ENCODE data around the gene GRIN2A. TPM values are rescaled to one million over a fixed set of nuclear protein-coding genes. Genes with fewer than 3 reads are reported as not detected.

The GRIN2A gene
- total and polyA plus RNA-seq, 4 experiments from 2014 or later = not detected

DNA sequence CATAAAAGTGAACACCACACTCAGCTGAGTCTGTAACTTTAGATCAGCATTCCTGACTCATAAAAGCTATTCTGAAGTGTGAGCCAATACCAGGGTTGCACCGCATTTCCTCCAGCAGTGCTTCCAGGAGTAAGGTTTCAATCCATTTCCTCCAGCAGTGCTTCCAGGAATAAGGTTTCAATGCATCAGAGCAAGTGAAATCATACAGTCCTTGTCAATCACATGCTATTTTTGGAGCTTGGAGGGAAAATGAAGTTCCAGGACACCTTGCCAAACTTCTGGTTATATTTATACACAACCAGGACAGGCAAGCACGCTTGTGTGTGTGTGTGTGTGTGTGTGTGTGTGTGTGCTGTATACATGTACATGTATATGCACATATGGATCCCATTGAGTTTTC lies 327.6 kb downstream of the GRIN2A start:
- no peaks in the 10 kb centered on the region for H3K36me3 Mint-ChIP-seq
- peaks cover 0 to 7% (median 3%) of the 10 kb centered on the region in 8 donors for H3K9me3 Mint-ChIP-seq
- H3K4me1 ChIP-seq (ENCODE audit: insufficient read depth, low read length) = no peaks in the 10 kb centered on the region
- H3K27ac Mint-ChIP-seq = no peak overlapping the region
- H3K27me3 ChIP-seq (ENCODE audit: insufficient read depth, low read length) = no peaks in the 10 kb centered on the region
- no peak overlapping the region for H3K4me3 Mint-ChIP-seq
- ChIA-PET POLR2A (ENCODE audit: partially characterized antibody) (no interaction called here), CTCF (ENCODE audit: partially characterized antibody) (no interaction called here)
- no peaks in the 10 kb centered on the region for H3K4me1 Mint-ChIP-seq
- no peak for DNase-seq
- H3K4me3 ChIP-seq (ENCODE audit: low read length in 2 of 2) = no peak overlapping the region
- peaks cover 0 to under 1% of the 10 kb centered on the region in 2 donors for H3K27me3 Mint-ChIP-seq
- intact Hi-C loops (cut with micrococcal nuclease) = no loop called here
- H3K9me3 ChIP-seq (ENCODE audit: control insufficient read depth in 1 of 2, low read length in 2 of 2) = no peaks in the 10 kb centered on the region
- no peaks in the 10 kb centered on the region for H3K36me3 ChIP-seq (ENCODE audit: insufficient read depth, low read length)
- H3K27ac ChIP-seq (ENCODE audit: low read depth, low read length) = no peak overlapping the region

DNA sequence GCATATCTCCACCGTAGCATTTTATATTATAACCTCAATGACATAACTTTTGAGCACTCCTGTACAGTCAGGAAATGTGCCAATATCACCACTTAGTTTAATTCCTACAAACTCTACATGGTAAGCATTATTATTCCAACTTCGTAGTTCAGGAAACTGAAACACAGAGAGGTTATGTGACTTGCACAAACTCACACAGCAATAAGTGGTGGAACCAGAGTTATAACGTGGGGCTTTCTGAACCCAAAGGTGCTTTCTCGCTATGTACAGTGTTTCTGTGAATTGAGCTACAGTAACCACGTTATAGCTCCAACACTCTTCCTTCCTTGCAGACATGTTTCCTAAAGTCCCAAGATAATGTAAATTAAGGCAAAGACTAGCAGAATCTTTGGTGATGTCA lies 330.2 kb downstream of the GRIN2A start:
- POLR2A ChIA-PET (ENCODE audit: partially characterized antibody) = no interaction called here
- H3K4me1 Mint-ChIP-seq = no peaks in the 10 kb centered on the region
- Histone ChIP-seq H3K9me3 (ENCODE audit: control insufficient read depth in 1 of 2, low read length in 2 of 2) (no peaks in the 10 kb centered on the region), H3K4me1 (ENCODE audit: insufficient read depth, low read length) (no peaks in the 10 kb centered on the region), H3K4me3 (ENCODE audit: low read length in 2 of 2) (no peak overlapping the region), H3K27ac (ENCODE audit: low read depth, low read length) (no peak overlapping the region), H3K27me3 (ENCODE audit: insufficient read depth, low read length) (no peaks in the 10 kb centered on the region), H3K36me3 (ENCODE audit: insufficient read depth, low read length) (no peaks in the 10 kb centered on the region)
- H3K27ac Mint-ChIP-seq = no peak overlapping the region
- intact Hi-C loops (cut with micrococcal nuclease) = no loop called here
- H3K4me3 Mint-ChIP-seq = no peak overlapping the region
- H3K27me3 Mint-ChIP-seq = peaks cover 0 to 1% of the 10 kb centered on the region in 2 donors
- H3K36me3 Mint-ChIP-seq = no peaks in the 10 kb centered on the region
- no peak for DNase-seq
- CTCF ChIA-PET (ENCODE audit: partially characterized antibody) = no interaction called here
- peaks cover 0 to 4% (median 1%) of the 10 kb centered on the region in 8 donors for H3K9me3 Mint-ChIP-seq

DNA sequence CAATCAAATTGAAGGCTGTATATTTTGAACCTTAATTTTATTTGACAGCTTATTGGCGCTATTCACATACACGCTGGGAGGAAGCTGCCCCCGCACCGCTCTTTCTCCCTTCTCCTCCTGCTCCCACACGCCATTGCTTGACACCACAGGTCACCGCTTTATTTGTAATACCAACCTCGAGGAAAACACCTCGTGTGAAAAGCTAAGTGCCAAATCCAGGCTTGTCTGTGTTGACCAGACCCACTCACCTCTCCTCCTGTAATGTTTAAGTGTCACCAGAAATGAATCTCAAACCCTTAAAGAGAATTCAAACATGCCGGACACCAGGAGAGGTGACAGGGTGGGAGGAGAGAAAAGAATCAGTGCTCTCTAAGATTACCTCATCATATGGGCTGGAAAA lies 331.4 kb downstream of the GRIN2A start:
- H3K9me3 ChIP-seq (ENCODE audit: control insufficient read depth in 1 of 2, low read length in 2 of 2) = no peaks in the 10 kb centered on the region
- H3K27ac Mint-ChIP-seq = no peak overlapping the region
- CTCF ChIA-PET (ENCODE audit: partially characterized antibody) = interaction anchor here (1.0 kb wide), 1 partner anchor 15 kb away, joined by 3 read pairs; no protein-coding TSS in a partner anchor
- no peaks in the 10 kb centered on the region for H3K36me3 Mint-ChIP-seq
- H3K9me3 Mint-ChIP-seq = peaks cover 0 to 4% (median 1%) of the 10 kb centered on the region in 8 donors
- no peak overlapping the region for H3K4me3 ChIP-seq (ENCODE audit: low read length in 2 of 2)
- no peak for DNase-seq
- H3K27me3 ChIP-seq (ENCODE audit: insufficient read depth, low read length) = no peaks in the 10 kb centered on the region
- H3K36me3 ChIP-seq (ENCODE audit: insufficient read depth, low read length) = no peaks in the 10 kb centered on the region
- H3K4me1 Mint-ChIP-seq = no peaks in the 10 kb centered on the region
- H3K4me3 Mint-ChIP-seq = no peak overlapping the region
- peaks cover 0 to 1% of the 10 kb centered on the region in 2 donors for H3K27me3 Mint-ChIP-seq
- H3K4me1 ChIP-seq (ENCODE audit: insufficient read depth, low read length) = no peaks in the 10 kb centered on the region
- POLR2A ChIA-PET (ENCODE audit: partially characterized antibody) = no interaction called here
- intact Hi-C loops (cut with micrococcal nuclease) = no loop called here
- no peak overlapping the region for H3K27ac ChIP-seq (ENCODE audit: low read depth, low read length)

DNA sequence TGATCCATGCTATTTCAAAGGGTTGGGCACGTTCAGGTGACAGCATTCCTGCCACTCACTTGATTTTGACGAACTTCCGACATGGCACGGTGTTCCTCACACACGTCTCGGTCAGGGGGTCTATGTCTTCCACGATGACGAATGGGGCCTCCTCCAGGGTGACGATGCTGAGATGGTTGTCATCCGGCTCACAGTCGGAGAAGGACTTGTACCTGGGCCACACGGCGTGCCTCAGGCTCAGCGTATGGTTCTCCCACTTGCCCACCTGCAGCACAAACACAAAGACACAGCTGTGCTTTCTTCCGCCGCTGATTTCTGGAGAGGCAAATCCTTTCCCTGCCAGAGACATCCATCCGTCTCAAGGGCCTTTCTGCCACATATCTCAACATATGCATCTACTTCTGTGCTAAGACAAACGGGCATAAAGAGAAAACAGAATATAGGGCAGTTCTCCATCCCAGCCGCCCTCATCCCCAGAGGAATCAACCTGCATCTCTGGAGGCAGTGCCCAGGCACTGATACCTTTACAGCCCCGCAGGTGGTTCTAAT lies 332.5 kb downstream of the GRIN2A start:
- intact Hi-C loops (cut with micrococcal nuclease) = no loop called here
- H3K4me1 Mint-ChIP-seq = no peaks in the 10 kb centered on the region
- no peaks in the 10 kb centered on the region for H3K36me3 Mint-ChIP-seq
- H3K27ac ChIP-seq (ENCODE audit: low read depth, low read length) = no peak overlapping the region
- no peaks in the 10 kb centered on the region for H3K4me1 ChIP-seq (ENCODE audit: insufficient read depth, low read length)
- POLR2A ChIA-PET (ENCODE audit: partially characterized antibody) = no interaction called here
- DNase-seq = no peak
- H3K4me3 ChIP-seq (ENCODE audit: low read length in 2 of 2) = no peak overlapping the region
- peaks cover 0 to 5% (median 3%) of the 10 kb centered on the region in 8 donors for H3K9me3 Mint-ChIP-seq
- CTCF ChIA-PET (ENCODE audit: partially characterized antibody) = interaction anchor here (1.0 kb wide), 1 partner anchor 14 kb away, joined by 3 read pairs; no protein-coding TSS in a partner anchor
- H3K9me3 ChIP-seq (ENCODE audit: control insufficient read depth in 1 of 2, low read length in 2 of 2) = no peaks in the 10 kb centered on the region
- no peak overlapping the region for H3K27ac Mint-ChIP-seq
- H3K36me3 ChIP-seq (ENCODE audit: insufficient read depth, low read length) = no peaks in the 10 kb centered on the region
- no peaks in the 10 kb centered on the region for H3K27me3 ChIP-seq (ENCODE audit: insufficient read depth, low read length)
- H3K27me3 Mint-ChIP-seq = peaks cover 0 to 1% of the 10 kb centered on the region in 2 donors
- H3K4me3 Mint-ChIP-seq = no peak overlapping the region

DNA sequence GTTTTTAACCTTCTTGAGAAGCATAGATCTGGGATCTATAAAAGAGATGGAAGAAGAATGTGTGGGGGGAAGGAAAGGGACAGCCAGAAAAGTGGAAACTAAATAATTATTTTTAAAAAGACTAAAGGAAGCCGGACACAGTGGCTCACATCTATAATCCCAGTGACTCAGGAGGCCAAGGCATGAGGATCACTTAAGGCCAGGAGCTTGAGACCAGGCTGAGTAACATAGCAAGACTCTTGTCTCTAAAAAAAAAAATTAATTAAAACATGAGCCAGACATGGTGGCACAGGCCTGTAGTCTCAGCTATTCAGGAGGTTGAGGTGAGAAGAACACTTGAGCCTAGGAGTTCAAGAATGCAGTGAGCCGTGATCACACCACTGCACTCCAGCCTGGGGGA lies 335.1 kb downstream of the GRIN2A start:
- Mint-ChIP-seq H3K4me1 (no peaks in the 10 kb centered on the region), H3K4me3 (no peak overlapping the region), H3K36me3 (no peaks in the 10 kb centered on the region), H3K27me3 (peaks cover 0 to 1% of the 10 kb centered on the region in 2 donors), H3K27ac (no peak overlapping the region), H3K9me3 (peaks cover 0 to 8% (median 0%) of the 10 kb centered on the region in 8 donors)
- Histone ChIP-seq H3K27ac (ENCODE audit: low read depth, low read length) (no peak overlapping the region), H3K36me3 (ENCODE audit: insufficient read depth, low read length) (no peaks in the 10 kb centered on the region), H3K9me3 (ENCODE audit: control insufficient read depth in 1 of 2, low read length in 2 of 2) (no peaks in the 10 kb centered on the region), H3K27me3 (ENCODE audit: insufficient read depth, low read length) (no peaks in the 10 kb centered on the region), H3K4me1 (ENCODE audit: insufficient read depth, low read length) (no peaks in the 10 kb centered on the region), H3K4me3 (ENCODE audit: low read length in 2 of 2) (no peak overlapping the region)
- POLR2A ChIA-PET (ENCODE audit: partially characterized antibody) = no interaction called here
- DNase-seq = no peak
- CTCF ChIA-PET (ENCODE audit: partially characterized antibody) = no interaction called here
- intact Hi-C loops (cut with micrococcal nuclease) = no loop called here

DNA sequence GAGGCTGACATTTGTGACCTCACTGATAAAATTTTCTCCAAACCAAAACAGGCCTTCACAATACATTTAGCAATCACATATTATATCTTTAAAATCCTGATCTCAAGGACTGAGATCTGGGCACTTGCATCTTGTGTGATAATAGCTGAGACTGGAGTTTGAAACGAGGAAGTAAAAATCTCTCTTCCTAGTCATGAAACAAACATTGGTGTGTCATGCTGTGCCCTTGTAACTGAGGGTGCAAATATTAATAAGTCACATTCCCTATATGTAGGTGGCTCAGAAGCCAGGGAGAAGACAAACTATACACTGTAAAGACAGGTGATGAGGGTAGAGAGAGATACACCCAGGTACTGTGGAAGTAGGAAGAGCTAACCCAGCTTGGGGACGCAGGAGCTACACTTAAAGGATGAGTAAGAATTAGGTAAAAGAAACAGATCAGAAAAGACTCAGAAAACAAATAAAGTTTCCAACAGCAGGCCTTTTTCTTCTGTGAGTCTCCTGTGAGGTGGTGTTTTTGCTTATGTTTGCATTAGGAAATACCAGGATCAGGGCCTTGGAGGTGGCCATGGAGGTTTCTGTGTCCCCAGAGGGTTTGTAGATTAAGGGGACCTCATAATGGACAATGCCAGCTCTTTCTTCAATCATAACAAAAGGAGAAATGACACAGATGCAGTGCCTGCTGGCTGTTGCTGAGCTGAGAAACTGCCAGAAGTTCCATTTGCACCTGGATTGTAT lies 335.7 kb downstream of the GRIN2A start:
- Mint-ChIP-seq H3K9me3 (peaks cover 0 to 8% (median 0%) of the 10 kb centered on the region in 8 donors), H3K27ac (no peak overlapping the region), H3K4me1 (no peaks in the 10 kb centered on the region), H3K36me3 (no peaks in the 10 kb centered on the region), H3K4me3 (no peak overlapping the region), H3K27me3 (peaks cover 0 to 1% of the 10 kb centered on the region in 2 donors)
- Histone ChIP-seq H3K27me3 (ENCODE audit: insufficient read depth, low read length) (no peaks in the 10 kb centered on the region), H3K4me3 (ENCODE audit: low read length in 2 of 2) (no peak overlapping the region), H3K4me1 (ENCODE audit: insufficient read depth, low read length) (no peaks in the 10 kb centered on the region), H3K36me3 (ENCODE audit: insufficient read depth, low read length) (no peaks in the 10 kb centered on the region), H3K27ac (ENCODE audit: low read depth, low read length) (no peak overlapping the region), H3K9me3 (ENCODE audit: control insufficient read depth in 1 of 2, low read length in 2 of 2) (no peaks in the 10 kb centered on the region)
- intact Hi-C loops (cut with micrococcal nuclease) = no loop called here
- ChIA-PET CTCF (ENCODE audit: partially characterized antibody) (no interaction called here), POLR2A (ENCODE audit: partially characterized antibody) (no interaction called here)
- DNase-seq = no peak

DNA sequence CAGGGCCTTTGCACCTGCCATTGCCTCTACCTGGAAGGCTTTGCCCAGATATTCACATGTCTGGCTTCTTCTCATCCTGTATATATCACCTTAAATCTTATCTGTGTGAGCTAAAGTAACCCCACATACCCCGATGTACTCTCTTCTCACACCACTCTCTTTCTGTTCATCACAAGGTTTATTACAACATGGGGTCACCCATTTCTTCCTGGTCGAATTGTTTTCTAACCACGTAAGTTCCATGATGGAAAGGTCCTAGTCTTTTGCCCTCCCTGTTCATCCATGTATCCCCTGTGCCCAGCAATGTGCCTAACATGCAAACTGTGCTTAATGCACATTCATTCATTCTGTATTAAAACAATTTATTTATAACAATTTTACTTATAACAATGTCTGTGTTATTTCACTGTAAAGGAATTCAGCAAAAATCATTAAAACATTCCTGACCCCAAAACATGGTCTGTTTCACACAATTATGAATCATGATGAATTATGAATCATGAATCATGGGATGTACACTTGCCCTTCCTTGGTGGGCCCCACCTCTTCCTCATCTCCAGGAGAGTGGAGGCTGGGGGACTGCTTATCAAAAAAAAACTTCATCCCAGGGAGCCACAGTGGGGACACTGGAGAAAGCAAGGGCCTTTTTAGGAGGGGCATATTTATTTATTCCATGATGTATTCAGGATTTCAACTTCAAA lies 336.4 kb downstream of the GRIN2A start:
- no peaks in the 10 kb centered on the region for H3K4me1 ChIP-seq (ENCODE audit: insufficient read depth, low read length)
- intact Hi-C loops (cut with micrococcal nuclease) = no loop called here
- Mint-ChIP-seq H3K4me3 (no peak overlapping the region), H3K36me3 (no peaks in the 10 kb centered on the region), H3K9me3 (peaks cover 0 to 8% (median under 1%) of the 10 kb centered on the region in 8 donors), H3K27ac (no peak overlapping the region), H3K4me1 (no peaks in the 10 kb centered on the region), H3K27me3 (peaks cover 0 to 1% of the 10 kb centered on the region in 2 donors)
- H3K4me3 ChIP-seq (ENCODE audit: low read length in 2 of 2) = no peak overlapping the region
- ChIA-PET CTCF (ENCODE audit: partially characterized antibody) (no interaction called here), POLR2A (ENCODE audit: partially characterized antibody) (no interaction called here)
- DNase-seq = no peak
- no peaks in the 10 kb centered on the region for H3K27me3 ChIP-seq (ENCODE audit: insufficient read depth, low read length)
- no peak overlapping the region for H3K27ac ChIP-seq (ENCODE audit: low read depth, low read length)
- no peaks in the 10 kb centered on the region for H3K36me3 ChIP-seq (ENCODE audit: insufficient read depth, low read length)
- no peaks in the 10 kb centered on the region for H3K9me3 ChIP-seq (ENCODE audit: control insufficient read depth in 1 of 2, low read length in 2 of 2)
